GM10266 (cell line): ENCODE measurements around the gene OTOF.
A peak's percentile ranks its signal among the peaks of the same experiment; 100 is the strongest.

Experiments
- DNase-seq: peaks from one replicate; pipeline ENCODE4 v3.0.0; 2012; ENCODE audit errors: extremely low spot score
- CTCF ChIP-seq: IDR thresholded peaks from 2 replicates; pipeline ENCODE4 v1.5.1; 2012; ENCODE audit warnings: mild to moderate bottlenecking, low read depth; ENCODE audit not compliant: control insufficient read depth, insufficient read depth; ENCODE audit errors: missing control alignments

The OTOF gene

GRCh38 chr2:26504002-26504401, 26.1 kb upstream of the OTOF start:
- TF ChIP-seq CTCF: no peak
- no peak for DNase-seq

GRCh38 chr2:26503231-26503880, 25.4 kb upstream of the OTOF start:
- TF ChIP-seq CTCF: peak; percentile 72
- DNase-seq: peak; percentile 92

- no peak for TF ChIP-seq CTCF
- no peak for DNase-seq
Measured at GRCh38 chr2:26500406-26500805, 22.5 kb upstream of the OTOF start.

- no peak for TF ChIP-seq CTCF
Measured at GRCh38 chr2:26495705-26496297, 17.9 kb upstream of the OTOF start.

GRCh38 chr2:26494891-26495290, 17.0 kb upstream of the OTOF start:
- TF ChIP-seq CTCF: no peak
- no peak for DNase-seq

More at GRCh38 chr2:26495705-26496297, 17.9 kb upstream of the OTOF start:
- no peak for DNase-seq

- no peak for TF ChIP-seq CTCF
- no peak for DNase-seq
Measured at GRCh38 chr2:26494199-26494598, 16.3 kb upstream of the OTOF start.

GRCh38 chr2:26493566-26493965, 15.6 kb upstream of the OTOF start:
- no peak for TF ChIP-seq CTCF
- no peak for DNase-seq
